PC-9 (cell line): ENCODE results near the gene PDLIM7.
A peak's percentile ranks its signal among the peaks of the same experiment; 100 is the strongest.

Source experiments
- CTCF ChIP-seq: fragments of 200-600 bp; sonication (generic); conservative IDR thresholded peaks from 2 replicates; pipeline ENCODE4 v1.6.1; 2017; ENCODE audit warnings: mixed run types, antibody characterized with exemption, mild to moderate bottlenecking, moderate library complexity
- EZH2 ChIP-seq: fragments of 200-600 bp; sonication (generic); IDR thresholded peaks from 2 replicates; pipeline ENCODE4 v1.8.0; 2017; ENCODE audit warnings: antibody characterized with exemption, low read depth

GRCh38 chr5:177455661-177456590 is 41.5 kb downstream of the PDLIM7 start:
- TF ChIP-seq CTCF (peak; percentile 90), EZH2 (no peak)
